CD14-positive monocyte (primary cell): ENCODE results near the gene POC1B. TPM values are rescaled to one million over a fixed set of nuclear protein-coding genes. Genes with fewer than 3 reads are reported as not detected.

Experiments
- DNase-seq, 3 donors: peaks; one replicate each; pipeline ENCODE4 v3.0.0-alpha.2; 2011 to 2022
- H2AFZ ChIP-seq: 2 replicates; pipeline ENCODE4 v1.6.0; 2012; ENCODE audit warnings: mild to moderate bottlenecking, low read depth, low read length, inconsistent platforms; ENCODE audit not compliant: insufficient read depth, poor library complexity, severe bottlenecking
- H3K27ac ChIP-seq, 2 donors: 1 replicate in 1 of 2; 2 replicates in 1 of 2; pipeline ENCODE4 v1.5.1; 2012 to 2013; ENCODE audit warnings: low read length in 2 of 2, control low read depth in 1 of 2, inconsistent platforms in 1 of 2, low read depth in 1 of 2, mild to moderate bottlenecking in 1 of 2
- H3K27me3 ChIP-seq, 2 donors: one replicate each; pipeline versions ENCODE4 v1.6.0 to v1.6.1; 2011 to 2013; ENCODE audit warnings: low read length in 2 of 2; ENCODE audit not compliant: control insufficient read depth in 2 of 2, insufficient read depth in 2 of 2
- H3K36me3 ChIP-seq, 2 donors: replicated peaks in 1 of 2; 1 replicate in 1 of 2; 2 replicates in 1 of 2; pipeline versions ENCODE4 v1.5.1 to v1.6.1; 2012 to 2013; ENCODE audit warnings: low read length in 2 of 2, control low read depth in 1 of 2, inconsistent platforms in 1 of 2, mild to moderate bottlenecking in 1 of 2; ENCODE audit not compliant: insufficient read depth in 2 of 2, control insufficient read depth in 1 of 2
- H3K4me1 ChIP-seq, 2 donors: 1 replicate in 1 of 2; 2 replicates in 1 of 2; pipeline versions ENCODE4 v1.5.1 to v1.6.1; 2012 to 2013; ENCODE audit warnings: low read length in 2 of 2, control low read depth in 1 of 2, inconsistent platforms in 1 of 2, mild to moderate bottlenecking in 1 of 2, moderate library complexity in 1 of 2; ENCODE audit not compliant: insufficient read depth in 2 of 2, control insufficient read depth in 1 of 2
- H3K4me2 ChIP-seq: replicated peaks from 2 replicates; pipeline ENCODE3; 2012; ENCODE audit warnings: low read length, moderate library complexity, mild to moderate bottlenecking; ENCODE audit not compliant: poor library complexity, severe bottlenecking; ENCODE audit errors: extremely low read depth
- H3K4me3 ChIP-seq, 3 experiments: fragments of 200-600 bp in 1 of 3; sonication (generic) in 1 of 3; replicated peaks in 1 of 3; 1 replicate in 2 of 3; 2 replicates in 1 of 3; pipeline ENCODE4 v1.5.1; 2011 to 2013; ENCODE audit warnings: low read length in 3 of 3, mild to moderate bottlenecking in 3 of 3, control low read depth in 2 of 3, low read depth in 2 of 3, inconsistent platforms in 1 of 3, moderate library complexity in 1 of 3
- H3K79me2 ChIP-seq: 2 replicates; pipeline ENCODE4 v1.6.0; 2012; ENCODE audit warnings: mild to moderate bottlenecking, control low read depth, inconsistent platforms, low read length, moderate library complexity; ENCODE audit not compliant: insufficient read depth
- H3K9ac ChIP-seq: 2 replicates; pipeline ENCODE4 v1.6.0; 2017; ENCODE audit warnings: low read length, mild to moderate bottlenecking; ENCODE audit not compliant: insufficient read depth, poor library complexity, severe bottlenecking
- H3K9me3 ChIP-seq, 2 donors: replicated peaks in 1 of 2; 1 replicate in 1 of 2; 2 replicates in 1 of 2; pipeline versions ENCODE4 v1.5.1 to v1.6.1; 2012 to 2013; ENCODE audit warnings: low read length in 2 of 2, control low read depth in 1 of 2; ENCODE audit not compliant: control insufficient read depth in 1 of 2, insufficient read depth in 1 of 2
- H4K20me1 ChIP-seq: 2 replicates; pipeline ENCODE4 v1.6.0; 2012; ENCODE audit warnings: mild to moderate bottlenecking, low read length, control low read depth, moderate library complexity; ENCODE audit not compliant: insufficient read depth
- H3K27ac Mint-ChIP-seq, 7 donors: one replicate each; pipeline ENCODE4 v1.8.0; 2020; ENCODE audit warnings: mild to moderate bottlenecking in 7 of 7, mixed read lengths in 7 of 7, moderate library complexity in 6 of 7, inconsistent platforms in 2 of 7
- H3K27me3 Mint-ChIP-seq, 3 donors: one replicate each; pipeline ENCODE4 v1.8.0; 2021 to 2022; ENCODE audit warnings: low read depth in 3 of 3, mild to moderate bottlenecking in 3 of 3, mixed read lengths in 3 of 3, moderate library complexity in 3 of 3, inconsistent platforms in 1 of 3
- H3K36me3 Mint-ChIP-seq, 2 donors: one replicate each; pipeline ENCODE4 v1.8.0; 2020; ENCODE audit warnings: mixed read lengths in 2 of 2, inconsistent platforms in 1 of 2, mild to moderate bottlenecking in 1 of 2
- H3K4me1 Mint-ChIP-seq: one replicate; pipeline ENCODE4 v1.8.0; 2020; ENCODE audit warnings: mild to moderate bottlenecking, mixed read lengths
- H3K4me3 Mint-ChIP-seq, 2 donors: one replicate each; pipeline ENCODE4 v1.8.0; 2020; ENCODE audit warnings: mild to moderate bottlenecking in 2 of 2, mixed read lengths in 2 of 2, moderate library complexity in 1 of 2
- H3K9me3 Mint-ChIP-seq, 7 donors: one replicate each; pipeline ENCODE4 v1.8.0; 2020 to 2022; ENCODE audit warnings: mixed read lengths in 7 of 7, mild to moderate bottlenecking in 6 of 7, moderate library complexity in 6 of 7, inconsistent platforms in 2 of 7
- WGBS: methylation state at CpG from one replicate; pipeline ENCODE4 v1.1.5; 2013; ENCODE audit warnings: missing lambda C conversion rate; ENCODE audit not compliant: insufficient coverage; 5-methylcytosine and 5-hydroxymethylcytosine counted together
- intact Hi-C, 2 donors: fragments of 100-400 bp; cut with micrococcal nuclease; formaldehyde crosslinking; loops; one replicate each; pipeline versions ENCODE4 v1.15.0 to v1.15.1; 2023
- polyA plus RNA-seq, 3 donors: library from polyadenylated mRNA; depleted of rRNA in 1 of 3; unstranded in 2 of 3; stranded (reverse) in 1 of 3; fragments of 300-500 nt in 2 of 3; fragments of >200 nt in 1 of 3; fragmentation: Illumina TruSeq in 2 of 3; gene quantifications; 1 replicate in 2 of 3; 2 replicates in 1 of 3; pipeline ENCODE4 v1.2.3, GENCODE V29; 2012 to 2021
- TF ChIP-seq, protein P1 (sequence below): fragments of 200-600 bp; IDR thresholded peaks from one replicate; pipeline ENCODE4 v1.8.0; 2022; ENCODE audit warnings: antibody characterized with exemption, mild to moderate bottlenecking

The POC1B gene
- polyA plus RNA-seq, 3 donors: 8.4 to 32.0 (median 29.7) TPM

- no peak overlapping the region for H3K4me3 Mint-ChIP-seq
- H3K27ac ChIP-seq: no peak overlapping the region
- H3K4me1 ChIP-seq: peaks cover 42 to 47% of the 10 kb centered on the region in 2 donors
- WGBS: no CpG with 5 or more reads among the region's 6 CpGs
- H3K27me3 Mint-ChIP-seq: peaks cover 0 to under 1% (median 0%) of the 10 kb centered on the region in 3 donors
- H4K20me1 ChIP-seq: no peaks in the 10 kb centered on the region
- H3K36me3 ChIP-seq: no peaks in the 10 kb centered on the region
- H3K79me2 ChIP-seq: no peaks in the 10 kb centered on the region
- H3K9ac ChIP-seq: no peak overlapping the region
- H3K4me1 Mint-ChIP-seq: peaks cover 47% of the 10 kb centered on the region
- no peak overlapping the region for H3K4me2 ChIP-seq
- H3K27ac Mint-ChIP-seq: no peak overlapping the region
- no peaks in the 10 kb centered on the region for H3K27me3 ChIP-seq
- no peak overlapping the region for H2AFZ ChIP-seq
- peaks cover 0 to 3% (median 1%) of the 10 kb centered on the region in 7 donors for H3K9me3 Mint-ChIP-seq
- DNase-seq: no peak
- TF ChIP-seq, protein P1, sequence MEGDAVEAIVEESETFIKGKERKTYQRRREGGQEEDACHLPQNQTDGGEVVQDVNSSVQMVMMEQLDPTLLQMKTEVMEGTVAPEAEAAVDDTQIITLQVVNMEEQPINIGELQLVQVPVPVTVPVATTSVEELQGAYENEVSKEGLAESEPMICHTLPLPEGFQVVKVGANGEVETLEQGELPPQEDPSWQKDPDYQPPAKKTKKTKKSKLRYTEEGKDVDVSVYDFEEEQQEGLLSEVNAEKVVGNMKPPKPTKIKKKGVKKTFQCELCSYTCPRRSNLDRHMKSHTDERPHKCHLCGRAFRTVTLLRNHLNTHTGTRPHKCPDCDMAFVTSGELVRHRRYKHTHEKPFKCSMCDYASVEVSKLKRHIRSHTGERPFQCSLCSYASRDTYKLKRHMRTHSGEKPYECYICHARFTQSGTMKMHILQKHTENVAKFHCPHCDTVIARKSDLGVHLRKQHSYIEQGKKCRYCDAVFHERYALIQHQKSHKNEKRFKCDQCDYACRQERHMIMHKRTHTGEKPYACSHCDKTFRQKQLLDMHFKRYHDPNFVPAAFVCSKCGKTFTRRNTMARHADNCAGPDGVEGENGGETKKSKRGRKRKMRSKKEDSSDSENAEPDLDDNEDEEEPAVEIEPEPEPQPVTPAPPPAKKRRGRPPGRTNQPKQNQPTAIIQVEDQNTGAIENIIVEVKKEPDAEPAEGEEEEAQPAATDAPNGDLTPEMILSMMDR: no peak
- no peaks in the 10 kb centered on the region for H3K9me3 ChIP-seq
- intact Hi-C loops: no loop called here
- H3K4me3 ChIP-seq: no peak overlapping the region
- peaks cover 2 to 7% of the 10 kb centered on the region in 2 donors for H3K36me3 Mint-ChIP-seq
Observed at GRCh38 chr12:89421092-89421835, 104.6 kb downstream of the POC1B start.

- Histone ChIP-seq H3K79me2 (no peaks in the 10 kb centered on the region), H3K36me3 (no peaks in the 10 kb centered on the region), H4K20me1 (no peaks in the 10 kb centered on the region), H3K9ac (no peak overlapping the region), H3K9me3 (no peaks in the 10 kb centered on the region), H3K27me3 (no peaks in the 10 kb centered on the region), H3K27ac (peak overlapping the region in 1 of 2 donors; percentile 36), H2AFZ (no peak overlapping the region), H3K4me3 (no peak overlapping the region), H3K4me2 (no peak overlapping the region), H3K4me1 (peaks cover 24 to 25% of the 10 kb centered on the region in 2 donors)
- WGBS: 37% methylated on average over 4 of the region's 5 CpGs
- H3K4me3 Mint-ChIP-seq: no peak overlapping the region
- intact Hi-C loops: no loop called here
- H3K36me3 Mint-ChIP-seq: peaks cover 2 to 7% of the 10 kb centered on the region in 2 donors
- peak overlapping the region; percentile 2 to 75 (median 54) for H3K27ac Mint-ChIP-seq
- H3K4me1 Mint-ChIP-seq: peaks cover 30% of the 10 kb centered on the region
- TF ChIP-seq, protein P1: no peak
- peak in 2 of 3 donors; percentile 35 to 55 for DNase-seq
- H3K9me3 Mint-ChIP-seq: peaks cover 0 to 3% (median 1%) of the 10 kb centered on the region in 7 donors
- peaks cover 0 to 2% (median 0%) of the 10 kb centered on the region in 3 donors for H3K27me3 Mint-ChIP-seq
Observed at GRCh38 chr12:89418228-89418910, 107.5 kb downstream of the POC1B start.
